ENCODE data around the gene MAPKAPK3.
"Not testable (repeated sequence)": the region's sequence is repeated elsewhere in the genome, so short reads cannot be mapped to it uniquely, and the experiment has no call there.

Gene MAPKAPK3

GRCh38 chr3:50657816-50658215, 40.9 kb downstream of the MAPKAPK3 start:
- DNase-seq, result no peak

GRCh38 chr3:50658416-50658815, 41.5 kb downstream of the MAPKAPK3 start:
- DNase-seq, result no peak

- DNase-seq, result no peak
Measured at GRCh38 chr3:50658831-50659230, 41.9 kb downstream of the MAPKAPK3 start.

GRCh38 chr3:50660386-50660785, 43.4 kb downstream of the MAPKAPK3 start:
- DNase-seq, result no peak

GRCh38 chr3:50661321-50661837, 44.4 kb downstream of the MAPKAPK3 start:
- DNase-seq, result no peak

- no peak for DNase-seq
Measured at GRCh38 chr3:50662408-50662807, 45.5 kb downstream of the MAPKAPK3 start.

- no peak for DNase-seq
Measured at GRCh38 chr3:50665081-50665840, 48.3 kb downstream of the MAPKAPK3 start.

GRCh38 chr3:50665841-50666115, 48.8 kb downstream of the MAPKAPK3 start:
- DNase-seq, result not testable (repeated sequence)

- DNase-seq, result no peak
Measured at GRCh38 chr3:50666837-50667236, 49.9 kb downstream of the MAPKAPK3 start.

GRCh38 chr3:50671331-50671730, 54.4 kb downstream of the MAPKAPK3 start:
- no peak for DNase-seq

GRCh38 chr3:50672656-50673055, 55.7 kb downstream of the MAPKAPK3 start:
- DNase-seq, result no peak

- no peak for DNase-seq
Measured at GRCh38 chr3:50673931-50674330, 57.0 kb downstream of the MAPKAPK3 start.

GRCh38 chr3:50674349-50675178, 57.6 kb downstream of the MAPKAPK3 start, which contains the start of gene DOCK3:
DOCK3 (plus strand) TSS chr3:50674927; CDS start chr3:50675264, 337 bp downstream.
- DNase-seq, result peak; percentile 57 to 61

GRCh38 chr3:50675179-50676030, 58.5 kb downstream of the MAPKAPK3 start:
- DNase-seq, result peak; percentile 28 to 51

- DNase-seq, result no peak
Measured at GRCh38 chr3:50676031-50676705, 59.2 kb downstream of the MAPKAPK3 start.

- no peak for DNase-seq
Measured at GRCh38 chr3:50687127-50687751, 70.3 kb downstream of the MAPKAPK3 start.

- no peak for DNase-seq
Measured at GRCh38 chr3:50687916-50688315, 71.0 kb downstream of the MAPKAPK3 start.

- not testable (repeated sequence) for DNase-seq
Measured at GRCh38 chr3:50688602-50689001, 71.7 kb downstream of the MAPKAPK3 start.

GRCh38 chr3:50689558-50689957, 72.6 kb downstream of the MAPKAPK3 start:
- DNase-seq, result no peak

GRCh38 chr3:50695031-50695430, 78.1 kb downstream of the MAPKAPK3 start:
- DNase-seq, result no peak

GRCh38 chr3:50696276-50696675, 79.3 kb downstream of the MAPKAPK3 start:
- DNase-seq, result no peak

GRCh38 chr3:50698269-50698668, 81.3 kb downstream of the MAPKAPK3 start:
- no peak for DNase-seq
